GM19193 (cell line): ENCODE data around the gene RPS6KA3.

ENCODE experiments used
- POLR2A ChIP-seq: IDR thresholded peaks from 4 replicates; pipeline ENCODE4 v1.6.1; 2011; ENCODE audit not compliant: insufficient read depth, insufficient read length; ENCODE audit errors: extremely low read depth

Gene RPS6KA3

DNA sequence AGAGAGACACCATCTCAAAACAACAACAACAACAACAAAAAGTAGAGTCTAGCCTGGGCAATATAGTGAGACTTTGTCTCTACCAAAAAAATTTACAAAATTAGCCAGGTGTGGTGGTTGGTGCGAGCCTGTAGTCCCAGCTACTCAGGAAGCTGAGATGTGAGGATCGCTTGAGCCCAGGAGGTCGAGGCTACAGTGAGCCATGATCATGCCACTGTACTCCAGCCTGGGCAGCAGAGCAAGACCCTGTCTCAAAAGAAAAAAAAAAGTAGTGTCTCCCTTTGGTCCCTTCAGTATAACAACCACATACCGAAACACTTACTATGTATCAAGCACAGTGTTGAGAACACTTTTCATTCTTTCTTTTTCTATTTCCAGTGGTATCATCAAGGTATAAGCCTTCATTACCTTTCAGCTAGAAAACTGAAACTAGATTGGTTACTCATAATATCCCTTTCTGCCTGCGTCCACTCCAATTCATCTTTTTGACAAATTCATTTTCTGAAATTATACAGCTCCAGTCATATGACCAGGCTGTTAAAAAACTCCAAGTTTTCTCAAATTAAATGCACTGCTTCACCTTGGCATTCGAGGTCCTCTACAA lies 54.1 kb downstream of the RPS6KA3 start:
- no peak for TF ChIP-seq POLR2A

DNA sequence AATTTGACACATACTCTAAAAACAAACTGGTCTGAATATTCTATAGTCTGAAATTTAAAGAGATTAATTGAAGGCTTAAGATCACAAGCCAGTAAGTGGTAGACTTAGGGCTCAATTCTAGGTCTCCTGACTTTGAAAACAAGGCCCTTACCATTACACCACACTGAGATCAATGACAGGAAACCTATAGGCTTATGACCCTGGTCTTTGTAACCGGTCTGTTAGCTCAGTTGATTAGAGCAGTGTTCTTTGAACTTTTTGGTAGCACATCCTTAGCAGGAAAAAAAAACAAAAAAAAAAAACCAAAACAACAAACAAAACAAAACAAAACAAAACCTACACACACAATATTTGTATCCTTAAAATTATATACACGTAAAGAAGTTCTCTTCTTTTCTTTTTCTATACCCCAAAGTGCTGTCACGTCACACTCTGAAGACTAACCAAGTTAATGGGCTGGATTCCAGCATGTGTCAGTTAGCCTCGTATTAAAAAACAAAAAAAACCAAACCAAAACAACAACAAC lies 55.4 kb downstream of the RPS6KA3 start:
- TF ChIP-seq POLR2A = no peak

DNA sequence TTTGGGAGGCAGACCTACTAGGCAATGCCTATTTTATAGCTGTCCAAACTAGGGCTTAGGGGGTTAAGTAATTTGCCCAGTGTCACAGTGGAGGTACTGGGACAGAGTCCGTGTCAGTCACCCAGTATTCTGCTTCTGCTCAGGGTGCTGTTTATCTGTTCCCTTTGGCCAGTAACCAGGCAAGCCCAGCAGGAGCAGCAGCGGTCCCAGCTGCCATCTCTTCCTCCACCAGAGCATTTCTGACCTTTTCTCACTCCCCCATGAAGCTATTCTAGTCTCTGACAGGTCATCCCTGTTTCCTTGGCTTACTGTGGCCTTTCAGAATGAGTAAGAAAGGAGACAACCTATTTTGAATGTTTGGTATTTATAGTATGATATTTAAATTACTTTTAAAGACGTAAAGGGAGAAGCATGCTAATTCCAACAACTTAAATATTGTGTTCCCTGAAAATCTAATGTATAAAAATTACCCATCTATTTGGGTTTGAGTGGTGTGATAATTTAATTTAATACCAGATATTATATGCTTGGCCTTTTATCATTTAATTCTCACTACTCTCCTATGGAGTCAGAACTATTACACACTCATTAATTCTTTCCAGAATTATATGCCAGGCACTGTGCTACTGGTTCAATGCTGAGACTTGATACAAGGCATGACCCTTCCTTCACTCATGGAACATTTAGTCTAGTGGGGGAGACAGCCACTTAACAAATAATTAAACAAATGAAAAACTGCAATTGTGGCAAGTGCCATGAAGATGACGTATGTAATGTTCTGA lies 60.6 kb downstream of the RPS6KA3 start:
- no peak for TF ChIP-seq POLR2A

DNA sequence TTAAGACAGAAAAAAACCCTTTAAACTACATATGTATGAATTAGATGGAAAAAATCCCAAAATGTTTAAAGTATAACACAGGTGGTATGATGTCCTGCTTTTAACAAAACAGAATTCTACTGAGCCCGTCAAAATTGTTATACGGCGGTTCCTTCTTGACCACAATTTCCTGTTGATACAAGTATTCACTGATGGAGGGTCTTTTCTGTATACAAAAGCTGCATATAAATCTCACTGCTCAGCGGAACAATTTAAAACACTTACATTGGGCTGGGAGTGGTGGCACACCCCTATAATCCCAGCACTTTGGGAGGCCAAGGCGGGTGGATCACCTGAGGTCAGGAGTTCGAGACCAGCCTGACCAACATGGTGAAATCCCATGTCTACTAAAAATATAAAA lies 62.4 kb downstream of the RPS6KA3 start:
- TF ChIP-seq POLR2A = no peak

DNA sequence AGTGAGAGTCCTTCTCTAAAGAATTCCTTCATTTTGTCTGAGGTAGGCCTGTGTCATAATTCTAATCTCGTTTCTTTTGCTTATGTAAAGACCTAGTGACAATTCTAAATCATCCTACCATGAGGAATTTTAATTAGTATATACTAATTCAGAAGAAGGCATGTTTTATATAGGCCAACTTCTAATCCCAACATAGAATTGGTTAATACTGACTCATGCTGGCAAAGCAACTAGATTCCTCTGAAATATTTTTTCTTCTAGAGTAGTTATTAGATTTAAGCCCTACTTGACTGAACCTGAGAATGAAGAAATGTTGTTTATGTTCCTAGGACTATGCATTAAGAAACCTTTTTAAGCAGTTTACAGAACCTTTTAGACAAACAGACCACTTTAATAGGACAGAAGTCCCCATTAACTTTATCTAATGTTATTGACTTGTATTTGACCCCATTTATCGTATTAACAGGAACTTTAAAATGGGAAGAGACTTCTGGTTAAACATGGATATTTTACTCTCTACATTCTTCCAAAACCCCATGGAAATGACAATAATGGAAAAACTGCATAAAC lies 69.0 kb downstream of the RPS6KA3 start:
- no peak for TF ChIP-seq POLR2A

DNA sequence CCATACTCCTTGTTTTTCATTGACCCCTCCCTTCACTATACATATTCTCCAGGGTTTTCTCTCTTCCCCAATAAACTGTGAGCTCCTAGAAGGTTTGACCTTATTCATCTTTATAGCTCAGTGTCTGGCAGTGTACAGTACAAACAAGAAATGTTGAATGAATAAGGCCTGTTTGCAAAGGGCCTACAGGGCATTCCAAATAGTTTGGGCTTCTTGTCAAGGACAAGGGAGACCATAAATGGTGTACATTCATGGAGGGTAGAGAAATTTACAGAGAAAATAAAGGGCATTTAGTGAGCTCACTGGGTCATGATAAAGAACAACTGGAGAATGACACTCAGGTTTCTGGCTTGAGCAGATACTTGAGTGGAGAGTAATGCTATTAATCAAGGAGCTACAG lies 77.5 kb downstream of the RPS6KA3 start:
- no peak for TF ChIP-seq POLR2A

DNA sequence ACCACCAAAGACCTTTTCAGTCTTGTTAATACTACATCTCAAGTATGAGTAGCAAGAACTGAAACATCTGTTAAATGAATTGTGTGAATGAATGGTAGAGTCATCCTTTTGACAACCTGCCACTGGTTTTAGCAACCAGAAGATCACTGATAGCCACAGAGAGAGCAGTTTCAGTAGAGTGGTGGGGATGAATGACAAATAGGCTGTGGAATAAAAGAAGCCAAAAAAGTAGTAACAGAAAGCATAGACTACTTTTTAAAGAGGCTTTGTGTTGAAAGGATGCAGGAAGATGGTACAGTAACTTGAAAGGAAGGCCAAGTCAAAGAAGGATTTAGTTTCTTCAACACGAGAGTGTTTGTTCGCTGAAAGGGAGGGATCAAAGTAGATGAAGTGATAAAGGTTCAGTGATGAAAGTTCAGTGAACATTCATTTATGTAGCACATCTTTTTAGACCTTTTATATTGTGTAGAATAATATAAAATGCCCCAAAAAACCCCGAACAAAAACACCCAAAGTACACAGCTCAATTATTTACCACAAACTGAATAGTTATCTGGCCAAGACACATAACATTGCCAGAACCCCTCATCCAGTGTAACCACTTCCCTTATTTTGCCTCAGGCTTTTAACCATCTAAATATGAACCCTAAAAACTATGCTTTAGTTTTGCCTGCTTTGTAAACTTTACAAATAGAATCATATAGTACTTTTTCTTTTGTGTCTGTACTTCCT lies 84.9 kb downstream of the RPS6KA3 start:
- TF ChIP-seq POLR2A = no peak

DNA sequence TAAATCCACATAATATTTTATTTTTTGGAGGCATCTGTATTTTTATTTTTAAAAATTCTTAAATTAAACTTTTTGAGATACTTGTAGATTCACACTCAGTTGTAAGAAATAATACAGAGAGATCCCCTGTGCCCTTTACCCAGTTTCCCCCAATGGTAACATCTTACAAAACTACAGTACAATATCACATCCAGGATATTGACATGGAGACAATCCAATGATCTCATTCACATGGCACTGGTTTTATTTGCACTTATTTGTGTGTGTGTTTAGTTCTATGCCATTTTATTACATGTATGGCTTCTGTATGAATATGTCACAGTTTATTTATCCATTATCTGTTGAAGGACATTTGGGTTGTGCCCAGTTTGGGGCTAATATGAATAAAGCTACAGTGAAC lies 89.6 kb downstream of the RPS6KA3 start:
- TF ChIP-seq POLR2A = no peak

DNA sequence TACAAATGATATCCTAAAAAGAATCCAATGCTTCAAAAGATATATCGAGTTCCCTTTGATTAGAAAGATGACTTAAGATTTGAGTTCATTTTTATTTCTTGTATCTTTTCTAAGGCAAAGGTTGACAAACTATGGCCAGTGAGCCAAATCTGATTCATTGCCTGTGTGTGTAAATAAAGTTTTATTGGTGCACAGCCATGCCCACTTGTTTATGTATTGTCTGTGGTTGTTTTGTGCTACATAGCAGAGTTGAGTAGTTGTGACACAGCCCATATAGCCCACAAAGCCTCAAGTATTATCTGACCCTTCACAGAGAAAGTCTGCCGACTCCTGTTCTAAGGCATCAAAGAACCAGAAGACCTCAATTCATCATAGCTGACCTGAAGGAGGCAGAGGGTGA lies 92.9 kb downstream of the RPS6KA3 start:
- no peak for TF ChIP-seq POLR2A

DNA sequence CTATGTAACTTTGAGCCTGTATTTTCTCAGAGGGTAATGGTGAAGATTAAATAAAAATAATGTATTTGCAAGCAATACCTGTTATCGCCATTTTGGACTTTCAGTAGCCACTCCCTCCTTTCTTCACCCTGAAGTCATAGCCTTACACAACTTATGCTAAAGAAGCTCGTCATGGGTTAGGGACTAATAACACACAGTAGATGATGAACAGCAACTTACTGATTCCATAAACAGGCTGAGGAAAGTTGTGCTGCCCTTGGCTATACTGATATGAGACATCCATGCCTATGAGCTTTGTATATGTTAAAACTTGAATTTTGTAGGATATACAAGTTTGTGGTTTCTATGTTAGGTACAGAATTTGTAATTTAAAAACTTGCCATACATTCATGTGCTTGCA lies 93.4 kb downstream of the RPS6KA3 start:
- TF ChIP-seq POLR2A = no peak

DNA sequence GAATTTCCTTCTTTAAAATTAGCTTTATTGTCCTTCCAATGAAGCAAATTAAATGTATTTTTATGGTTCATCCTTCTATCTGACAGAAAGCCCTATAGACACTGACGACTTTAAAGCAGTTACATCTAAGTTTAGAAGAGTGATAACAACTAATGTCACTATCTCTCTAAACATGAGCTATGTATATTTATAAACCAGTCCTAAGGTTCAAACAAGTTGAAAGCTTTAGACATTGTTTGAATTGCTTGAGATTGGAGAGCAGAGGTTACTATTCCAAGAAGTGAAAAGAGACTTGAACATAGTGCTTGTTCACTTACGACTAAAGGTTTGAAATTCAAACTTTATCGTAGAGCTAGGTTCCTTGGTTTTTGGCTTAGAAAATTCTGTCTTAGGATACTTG lies 94.8 kb downstream of the RPS6KA3 start:
- TF ChIP-seq POLR2A = no peak

DNA sequence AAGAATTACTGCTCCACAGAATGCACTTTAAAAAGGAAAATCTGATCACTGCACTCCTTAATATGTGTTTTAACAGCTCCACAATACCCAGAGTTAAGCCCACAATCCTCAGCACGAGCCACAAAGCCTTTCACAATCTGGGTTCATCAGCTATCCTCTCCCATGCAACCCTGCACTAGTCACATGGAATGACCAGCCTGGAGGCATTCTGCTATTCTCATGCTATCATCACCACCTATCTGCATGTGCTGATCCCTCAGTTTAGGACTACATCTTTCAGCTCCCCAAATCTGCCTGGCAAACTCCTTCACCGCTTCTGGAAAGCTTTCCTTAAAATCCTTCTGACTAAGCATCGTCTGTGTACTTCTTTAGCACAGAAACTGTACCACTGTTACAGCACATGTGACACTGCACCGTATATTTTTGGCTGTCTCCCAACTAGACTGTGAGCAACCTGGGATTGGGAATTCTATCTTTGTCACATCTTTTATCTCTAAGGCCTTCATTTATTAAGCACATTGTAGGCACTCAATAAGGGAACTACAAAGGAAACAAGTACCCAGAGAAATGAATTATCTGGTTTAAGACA lies 106.8 kb downstream of the RPS6KA3 start:
- TF ChIP-seq POLR2A = no peak

DNA sequence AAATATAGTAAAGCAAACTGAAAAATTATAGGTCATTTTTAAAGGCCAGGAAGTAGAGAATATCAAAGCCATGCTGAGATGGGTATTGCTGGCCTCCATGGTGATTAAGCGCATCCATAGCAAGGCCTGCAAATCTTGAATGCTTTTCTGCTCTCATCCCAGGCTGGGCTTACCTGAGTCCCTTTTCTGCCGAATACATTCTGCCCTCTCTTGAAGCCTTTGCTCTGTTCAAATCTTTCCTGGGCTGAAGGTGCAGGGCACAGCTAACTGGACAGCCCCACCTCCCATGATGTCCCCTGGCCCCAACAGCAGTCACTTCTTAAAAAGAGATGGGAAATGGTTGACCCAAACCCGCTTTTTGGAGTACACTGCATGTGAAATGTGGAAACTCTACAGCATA lies 115.0 kb downstream of the RPS6KA3 start:
- no peak for TF ChIP-seq POLR2A

DNA sequence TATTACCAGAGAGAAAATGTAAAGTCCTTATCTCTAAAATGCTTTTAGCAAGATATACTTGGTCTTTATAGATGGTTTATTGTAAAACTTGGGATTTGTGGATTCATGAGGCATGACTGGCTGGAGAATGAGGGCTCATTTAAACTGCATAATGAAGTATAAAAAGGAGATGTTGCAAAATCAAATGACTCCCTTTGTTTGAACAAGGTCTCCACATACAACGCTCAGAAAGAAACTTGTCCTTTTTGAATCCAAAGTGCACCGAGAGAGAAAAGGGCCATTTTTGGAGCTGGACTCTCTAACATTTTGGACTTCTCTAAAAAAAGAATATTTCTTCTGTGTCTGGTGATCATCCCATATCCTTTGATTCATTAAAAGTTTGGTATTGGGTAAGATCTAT lies 117.4 kb downstream of the RPS6KA3 start:
- no peak for TF ChIP-seq POLR2A

DNA sequence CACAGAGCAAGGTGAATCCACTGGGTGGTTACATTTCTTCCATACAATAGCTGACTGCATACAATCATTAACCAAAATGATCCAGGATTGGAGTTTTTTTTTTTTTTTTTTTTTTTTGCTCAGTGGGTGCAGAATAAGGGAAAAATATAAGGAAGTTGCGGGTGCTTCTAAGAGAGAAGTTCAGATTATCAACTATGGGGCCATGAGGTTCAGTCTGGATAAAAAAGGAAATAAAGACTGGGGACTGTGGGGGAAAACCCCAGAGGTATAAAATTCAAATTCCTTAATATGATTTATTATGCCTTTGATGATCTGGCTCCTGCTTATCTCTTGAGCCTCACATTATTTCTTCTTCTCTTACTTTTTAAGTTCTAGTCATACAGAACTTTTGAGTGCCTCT lies 119.1 kb downstream of the RPS6KA3 start:
- no peak for TF ChIP-seq POLR2A
